Gastrocnemius medialis (tissue), 4 donors: Measurements from ENCODE around the gene ARFGAP2.

Experiments
- CTCF ChIP-seq, 5 experiments: fragments of 450-650 bp in 3 of 5; fragments of 200-600 bp in 2 of 5; sonication (generic) in 2 of 5; IDR thresholded peaks in 4 of 5; conservative IDR thresholded peaks in 1 of 5; 1 replicate in 4 of 5; 2 replicates in 1 of 5; pipeline ENCODE4 v1.5.1; 2016 to 2019; ENCODE audit warnings: antibody characterized with exemption in 5 of 5, mild to moderate bottlenecking in 3 of 5, moderate library complexity in 3 of 5
- POLR2A ChIP-seq, 2 donors: fragments of 450-650 bp; IDR thresholded peaks; one replicate each; pipeline ENCODE4 v1.6.1; 2017; ENCODE audit warnings: antibody characterized with exemption in 2 of 2, mild to moderate bottlenecking in 2 of 2, moderate library complexity in 2 of 2

GRCh38 chr11:47189100-47189834, 12.6 kb upstream of the ARFGAP2 start:
- TF ChIP-seq CTCF (IDR thresholded peaks at IDR 0.05 in 4 of 5, conservative IDR thresholded peaks at IDR 0.05 in 1 of 5) (no peak), POLR2A (IDR thresholded peaks at IDR 0.05) (no peak)
